HepG2 (cell line): ENCODE measurements around the gene SYPL1. TPM values are rescaled to one million over a fixed set of nuclear protein-coding genes. Genes with fewer than 3 reads are reported as not detected.

Source experiments
- ATAC-seq: fragments of 200-7000 bp; cut with Tn5 transposase; 3 replicates; pipeline ENCODE4 v1.9.1; 2020; ENCODE audit warnings: mild to moderate bottlenecking, moderate library complexity
- BruUV-seq: library from RNA; stranded (reverse); fragments of 400-500 nt; replicated peaks from 2 replicates; lab custom pipeline; 2021; lab: Mats Ljungman, UMichigan
- CTCF ChIA-PET: fragments of 300-600 bp; formaldehyde crosslinking; extraction: SDS; loops from one replicate; lab custom pipeline; 2021; ENCODE audit warnings: low total read pairs, inconsistent platforms, low intra/inter-chr PET ratio; lab: Yijun Ruan, JAX
- POLR2A ChIA-PET: fragments of 350-600 bp; sonication (Branson Sonifier 250); formaldehyde crosslinking; loops from one replicate; lab custom pipeline; 2020; ENCODE audit warnings: antibody characterized with exemption, inconsistent platforms; lab: Yijun Ruan, JAX
- DNase-seq: peaks from one replicate; pipeline ENCODE4 v3.0.0-alpha.2; 2015; ENCODE audit warnings: low spot score
- FAIRE-seq: peaks from 3 replicates; lab custom pipeline; 2011; peaks lifted over from hg19 to GRCh38; lab: Jason Lieb, UNC
- H2AFZ ChIP-seq: one replicate; pipeline ENCODE4 v1.6.1; 2011; ENCODE audit warnings: low read length, inconsistent platforms
- H3K27ac ChIP-seq: fragments of 300-600 bp; 3 replicates; pipeline ENCODE4 v1.8.0; 2011; ENCODE audit warnings: mixed run types, mild to moderate bottlenecking, mixed read lengths, low read length, inconsistent platforms; ENCODE audit not compliant: insufficient read depth; ENCODE audit errors: extremely low read length
- H3K27me3 ChIP-seq, 2 experiments: fragments of 200-600 bp in 1 of 2; 2 replicates in 1 of 2; 3 replicates in 1 of 2; pipeline versions ENCODE4 v1.6.0 to v1.8.0; 2011; ENCODE audit warnings: low read length in 2 of 2, mild to moderate bottlenecking in 2 of 2, moderate library complexity in 2 of 2, inconsistent platforms in 1 of 2; ENCODE audit not compliant: insufficient read depth in 2 of 2, control insufficient read depth in 1 of 2
- H3K36me3 ChIP-seq, 2 experiments: fragments of 200-600 bp in 1 of 2; replicated peaks in 1 of 2; 2 replicates in 1 of 2; 3 replicates in 1 of 2; pipeline versions ENCODE4 v1.5.1 to v1.8.0; 2011; ENCODE audit warnings: low read length in 2 of 2, inconsistent platforms in 1 of 2; ENCODE audit not compliant: insufficient read depth in 2 of 2, control insufficient read depth in 1 of 2
- H3K4me1 ChIP-seq: 2 replicates; pipeline ENCODE4 v1.5.1; 2012; ENCODE audit warnings: low read length, inconsistent platforms; ENCODE audit not compliant: insufficient read depth
- H3K4me2 ChIP-seq: 2 replicates; pipeline ENCODE4 v1.6.0; 2011; ENCODE audit warnings: low read depth, low read length, inconsistent platforms
- H3K4me3 ChIP-seq, 3 experiments: fragments of 200-600 bp in 1 of 3; sonication (generic), shearing (Covaris generic) in 1 of 3; replicated peaks in 1 of 3; 2 replicates each; pipeline ENCODE4 v1.5.1; 2011 to 2016; ENCODE audit warnings: low read length in 3 of 3, inconsistent platforms in 2 of 3, low read depth in 2 of 3, mild to moderate bottlenecking in 2 of 3, control low read depth in 1 of 3, mixed read lengths in 1 of 3; ENCODE audit not compliant: insufficient read depth in 1 of 3
- H3K79me2 ChIP-seq: one replicate; pipeline ENCODE4 v1.6.1; 2011; ENCODE audit warnings: low read length, inconsistent platforms; ENCODE audit not compliant: insufficient read depth
- H3K9ac ChIP-seq: 2 replicates; pipeline ENCODE4 v1.6.0; 2011; ENCODE audit warnings: mild to moderate bottlenecking, low read depth, low read length, inconsistent platforms; ENCODE audit not compliant: insufficient read depth
- H3K9me3 ChIP-seq: 2 replicates; pipeline ENCODE4 v1.5.1; 2012; ENCODE audit warnings: mild to moderate bottlenecking, low read length
- H4K20me1 ChIP-seq: 2 replicates; pipeline ENCODE4 v1.6.0; 2011; ENCODE audit warnings: inconsistent platforms, mild to moderate bottlenecking, low read length, moderate library complexity; ENCODE audit not compliant: insufficient read depth
- MAFF ChIP-seq: IDR thresholded peaks from 2 replicates; pipeline ENCODE4 v1.6.1; 2011; ENCODE audit warnings: low read depth, low read length, improper control_type of control experiment
- MAFK ChIP-seq, 2 experiments: IDR thresholded peaks in 1 of 2; conservative IDR thresholded peaks in 1 of 2; 2 replicates each; pipeline ENCODE4 v1.6.1; 2011; ENCODE audit warnings: improper control_type of control experiment in 2 of 2, low read length in 2 of 2
- WGBS: methylation state at CpG from one replicate; pipeline ENCODE4 v1.1.6; 2017; ENCODE audit warnings: low lambda C conversion rate; 5-methylcytosine and 5-hydroxymethylcytosine counted together
- in situ Hi-C: cut with HindIII; loops from 2 replicates; pipeline ENCODE4 v1.10.0; 2017; ENCODE audit warnings: low pct_unique_long_range_greater_than_20kb; ENCODE audit not compliant: extremely low pct_ligation_motif_present
- intact Hi-C: fragments of 100-400 bp; cut with micrococcal nuclease; formaldehyde crosslinking; loops from one replicate; pipeline ENCODE4 v1.10.0; 2022; ENCODE audit not compliant: unreplicated experiment
- polyA plus RNA-seq, 8 experiments: library from polyadenylated mRNA; depleted of rRNA in 3 of 8; stranded (reverse) in 7 of 8; unstranded in 1 of 8; fragments of >200 nt; fragmentation: Illumina TruSeq in 4 of 8; extraction: Trizol in 4 of 8; gene quantifications; 2 replicates each; pipeline versions ENCODE4 v1.2.1 to v1.2.3, GENCODE V29; 2011 to 2016; ENCODE audit warnings: low read depth in 4 of 8, missing spikeins in 1 of 8, mixed read lengths in 1 of 8; ENCODE audit not compliant: insufficient read depth in 1 of 8
- total RNA-seq, 5 experiments: library from RNA; depleted of rRNA; stranded (reverse); fragments of >200 nt; fragmentation: Illumina TruSeq; extraction: Trizol; gene quantifications; 2 replicates each; pipeline ENCODE4 v1.2.3, GENCODE V29; 2016; ENCODE audit warnings: low read depth in 1 of 5
- TF ChIP-seq, protein P1 (sequence below): fragments of 450-650 bp; IDR thresholded peaks from 2 replicates; pipeline ENCODE4 v1.6.1; 2016
- TF ChIP-seq, protein P2 (sequence below): sonication (generic); formaldehyde crosslinking; IDR thresholded peaks from 2 replicates; pipeline ENCODE4 v1.5.1; 2020; ENCODE audit warnings: mild to moderate bottlenecking, moderate library complexity, missing genetic modification reagents

SYPL1 gene
- total and polyA plus RNA-seq, 2 of the 13 experiments (the other 11 are each of a cell fraction or from before 2014, with no cell fraction given) = 27.5 to 40.2 TPM

GRCh38 chr7:106102387-106102966 is 9.6 kb downstream of the SYPL1 start:
- Histone ChIP-seq H3K4me2 (no peak overlapping the region), H3K36me3 (peaks cover 0 to 7% of the 10 kb centered on the region in 2 experiments; a peak in 1 of 5 replicates), H3K9me3 (no peaks in the 10 kb centered on the region), H3K79me2 (peaks cover 42% of the 10 kb centered on the region), H4K20me1 (peaks cover 15% of the 10 kb centered on the region), H3K4me1 (peaks cover 11% of the 10 kb centered on the region), H3K4me3 (no peak overlapping the region), H2AFZ (no peak overlapping the region), H3K27ac (no peak overlapping the region), H3K9ac (no peak overlapping the region), H3K27me3 (no peaks in the 10 kb centered on the region)
- BruUV-seq = no TSS peak
- ATAC-seq (no peak), DNase-seq (no peak), FAIRE-seq (no peak)
- WGBS = 98% methylated on average over 6 of the region's 6 CpGs
- in situ Hi-C loops (no loop called here), intact Hi-C loops (no loop called here)
- ChIA-PET CTCF (no interaction called here), POLR2A (interaction anchor here (1.9 kb wide), 1 partner anchor 10 kb away, joined by 11 read pairs; the partner anchor contains the start of gene SYPL1)
- TF ChIP-seq MAFF (peak; percentile 80), MAFK (conservative IDR thresholded peaks at IDR 0.05 in 1 of 2, IDR thresholded peaks at IDR 0.05 in 1 of 2; ENCODE audit: low read length in 2 of 2) (peak; percentile 71 to 90)
- TF ChIP-seq, protein P1, sequence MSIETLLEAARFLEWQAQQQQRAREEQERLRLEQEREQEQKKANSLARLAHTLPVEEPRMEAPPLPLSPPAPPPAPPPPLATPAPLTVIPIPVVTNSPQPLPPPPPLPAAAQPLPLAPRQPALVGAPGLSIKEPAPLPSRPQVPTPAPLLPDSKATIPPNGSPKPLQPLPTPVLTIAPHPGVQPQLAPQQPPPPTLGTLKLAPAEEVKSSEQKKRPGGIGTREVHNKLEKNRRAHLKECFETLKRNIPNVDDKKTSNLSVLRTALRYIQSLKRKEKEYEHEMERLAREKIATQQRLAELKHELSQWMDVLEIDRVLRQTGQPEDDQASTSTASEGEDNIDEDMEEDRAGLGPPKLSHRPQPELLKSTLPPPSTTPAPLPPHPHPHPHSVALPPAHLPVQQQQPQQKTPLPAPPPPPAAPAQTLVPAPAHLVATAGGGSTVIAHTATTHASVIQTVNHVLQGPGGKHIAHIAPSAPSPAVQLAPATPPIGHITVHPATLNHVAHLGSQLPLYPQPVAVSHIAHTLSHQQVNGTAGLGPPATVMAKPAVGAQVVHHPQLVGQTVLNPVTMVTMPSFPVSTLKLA = 0 out of 2 replicates have a peak, but pooled peaks have one; percentile 24
- TF ChIP-seq, protein P2, sequence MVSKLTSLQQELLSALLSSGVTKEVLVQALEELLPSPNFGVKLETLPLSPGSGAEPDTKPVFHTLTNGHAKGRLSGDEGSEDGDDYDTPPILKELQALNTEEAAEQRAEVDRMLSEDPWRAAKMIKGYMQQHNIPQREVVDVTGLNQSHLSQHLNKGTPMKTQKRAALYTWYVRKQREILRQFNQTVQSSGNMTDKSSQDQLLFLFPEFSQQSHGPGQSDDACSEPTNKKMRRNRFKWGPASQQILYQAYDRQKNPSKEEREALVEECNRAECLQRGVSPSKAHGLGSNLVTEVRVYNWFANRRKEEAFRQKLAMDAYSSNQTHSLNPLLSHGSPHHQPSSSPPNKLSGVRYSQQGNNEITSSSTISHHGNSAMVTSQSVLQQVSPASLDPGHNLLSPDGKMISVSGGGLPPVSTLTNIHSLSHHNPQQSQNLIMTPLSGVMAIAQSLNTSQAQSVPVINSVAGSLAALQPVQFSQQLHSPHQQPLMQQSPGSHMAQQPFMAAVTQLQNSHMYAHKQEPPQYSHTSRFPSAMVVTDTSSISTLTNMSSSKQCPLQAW = no peak
